ENCODE measurements around the gene PLA2G12A. TPM values are rescaled to one million over a fixed set of nuclear protein-coding genes. Genes with fewer than 3 reads are reported as not detected.

The PLA2G12A gene
- total RNA-seq (2022) (45.0 and 45.4 TPM in 2 replicates), Bru-seq, nascent RNA (percentile 87 among the genes with signal in this experiment), BruChase-seq, experiment 1, labeled RNA remaining after a 6-hour chase (percentile 97 among the genes with signal in this experiment), BruChase-seq, experiment 2, labeled RNA remaining after a 2-hour chase (percentile 94 among the genes with signal in this experiment)
- long read RNA-seq, full-length matches to known transcripts: 52 of 56 reads
- long read RNA-seq, partial matches to known transcripts: 0 of 56 reads
- long read RNA-seq, other reads (novel, unspliced or antisense): 4 of 56 reads

- CTCF ChIA-PET: interaction anchor here (0.6 to 1.3 kb wide), 3 partner anchors 27 to 761 kb away, joined by 3 to 6 read pairs (median 3); partner anchors contain the start of gene CASP6
- H3K4me3 Mint-ChIP-seq (ENCODE audit: low read depth, unreplicated experiment): peak within 1 kb of the TSS; percentile 63
- H3K36me3 Mint-ChIP-seq (ENCODE audit: insufficient read depth, unreplicated experiment): peaks cover 34% of the 10 kb centered on the region
- no TSS peak for BruUV-seq (replicated peaks)
- H3K27ac Mint-ChIP-seq (ENCODE audit: unreplicated experiment): peak within 1 kb of the TSS; percentile 82
- TF ChIP-seq CTCF (IDR thresholded peaks at IDR 0.05; ENCODE audit: unreplicated experiment): no peak
- no peaks in the 10 kb centered on the region for H3K27me3 Mint-ChIP-seq (ENCODE audit: unreplicated experiment)
- peak; percentile 87 for DNase-seq
- H3K4me1 Mint-ChIP-seq (ENCODE audit: low read depth, unreplicated experiment): peaks cover 22% of the 10 kb centered on the region
- H3K9me3 Mint-ChIP-seq (ENCODE audit: low read depth, unreplicated experiment): no peaks in the 10 kb centered on the region
- intact Hi-C loops (cut with micrococcal nuclease; ENCODE audit: unreplicated experiment): loop anchor here (5.0 kb wide), 1 partner anchor 72 kb away; the partner anchor contains the start of gene CFI
Observed at GRCh38 chr4:109729718-109730618, at the start of gene PLA2G12A. PLA2G12A (minus strand) TSS chr4:109730070; CDS start chr4:109729809, 261 bp downstream.

DNA sequence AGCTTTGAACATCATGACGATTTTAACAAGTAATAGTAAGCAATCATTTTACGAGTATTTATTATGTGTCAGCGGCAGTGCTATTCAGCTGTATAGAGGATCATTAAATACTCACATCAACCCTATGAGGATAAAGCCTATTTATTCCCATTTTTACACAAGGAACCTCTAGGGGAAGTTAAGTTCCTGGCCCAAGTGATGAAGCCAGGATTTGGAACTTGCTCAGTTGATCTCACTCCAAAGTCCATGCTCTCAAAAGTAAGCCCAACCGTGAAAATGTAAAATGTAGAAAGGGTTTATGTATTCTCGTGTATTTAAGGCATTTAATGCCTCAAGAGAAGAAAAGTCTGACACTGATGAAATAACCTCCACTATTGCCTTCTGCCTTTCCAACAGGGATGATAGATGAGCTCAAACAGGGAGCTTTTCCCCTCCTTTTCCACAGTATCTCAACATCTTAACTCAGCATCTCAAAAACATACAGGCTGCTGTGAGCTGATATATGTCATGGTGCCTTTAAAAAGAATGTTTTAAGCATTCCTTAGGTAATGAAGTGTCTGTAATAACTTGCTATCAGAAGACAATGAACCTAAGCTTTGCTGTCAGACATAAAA is 35.0 kb upstream of the PLA2G12A start:
- no peak overlapping the region for H3K27ac Mint-ChIP-seq (ENCODE audit: unreplicated experiment)
- H3K36me3 Mint-ChIP-seq (ENCODE audit: insufficient read depth, unreplicated experiment): no peaks in the 10 kb centered on the region
- H3K4me1 Mint-ChIP-seq (ENCODE audit: low read depth, unreplicated experiment): no peaks in the 10 kb centered on the region
- no peaks in the 10 kb centered on the region for H3K27me3 Mint-ChIP-seq (ENCODE audit: unreplicated experiment)
- CTCF ChIA-PET: no interaction called here
- no peak for TF ChIP-seq CTCF (IDR thresholded peaks at IDR 0.05; ENCODE audit: unreplicated experiment)
- DNase-seq: no peak
- no peak overlapping the region for H3K4me3 Mint-ChIP-seq (ENCODE audit: low read depth, unreplicated experiment)
- no TSS peak for BruUV-seq (replicated peaks)
- H3K9me3 Mint-ChIP-seq (ENCODE audit: low read depth, unreplicated experiment): no peaks in the 10 kb centered on the region
- intact Hi-C loops (cut with micrococcal nuclease; ENCODE audit: unreplicated experiment): no loop called here

GRCh38 chr4:109764376-109764775 is 34.5 kb upstream of the PLA2G12A start:
- Mint-ChIP-seq H3K27me3 (ENCODE audit: unreplicated experiment) (no peaks in the 10 kb centered on the region), H3K4me1 (ENCODE audit: low read depth, unreplicated experiment) (no peaks in the 10 kb centered on the region), H3K36me3 (ENCODE audit: insufficient read depth, unreplicated experiment) (no peaks in the 10 kb centered on the region), H3K4me3 (ENCODE audit: low read depth, unreplicated experiment) (no peak overlapping the region), H3K27ac (ENCODE audit: unreplicated experiment) (no peak overlapping the region), H3K9me3 (ENCODE audit: low read depth, unreplicated experiment) (no peaks in the 10 kb centered on the region)
- intact Hi-C loops (cut with micrococcal nuclease; ENCODE audit: unreplicated experiment): no loop called here
- DNase-seq: no peak
- BruUV-seq (replicated peaks): no TSS peak
- CTCF ChIA-PET: no interaction called here
- TF ChIP-seq CTCF (IDR thresholded peaks at IDR 0.05; ENCODE audit: unreplicated experiment): no peak

- H3K9me3 Mint-ChIP-seq (ENCODE audit: low read depth, unreplicated experiment): no peaks in the 10 kb centered on the region
- no peaks in the 10 kb centered on the region for H3K27me3 Mint-ChIP-seq (ENCODE audit: unreplicated experiment)
- no peak overlapping the region for H3K4me3 Mint-ChIP-seq (ENCODE audit: low read depth, unreplicated experiment)
- CTCF ChIA-PET: no interaction called here
- DNase-seq: no peak
- H3K4me1 Mint-ChIP-seq (ENCODE audit: low read depth, unreplicated experiment): no peaks in the 10 kb centered on the region
- H3K27ac Mint-ChIP-seq (ENCODE audit: unreplicated experiment): no peak overlapping the region
- BruUV-seq (replicated peaks): no TSS peak
- H3K36me3 Mint-ChIP-seq (ENCODE audit: insufficient read depth, unreplicated experiment): no peaks in the 10 kb centered on the region
- intact Hi-C loops (cut with micrococcal nuclease; ENCODE audit: unreplicated experiment): no loop called here
- no peak for TF ChIP-seq CTCF (IDR thresholded peaks at IDR 0.05; ENCODE audit: unreplicated experiment)
Observed at GRCh38 chr4:109760682-109761081, 30.8 kb upstream of the PLA2G12A start.

Measured in Calu3 (cell line).